ENCODE measurements around the gene ZCCHC14.
"Not testable (repeated sequence)": the region's sequence is repeated elsewhere in the genome, so short reads cannot be mapped to it uniquely, and the experiment has no call there.

ZCCHC14 gene

GRCh38 chr16:87523605-87524004 is 30.8 kb upstream of the ZCCHC14 start:
- not testable (repeated sequence) for DNase-seq

DNA sequence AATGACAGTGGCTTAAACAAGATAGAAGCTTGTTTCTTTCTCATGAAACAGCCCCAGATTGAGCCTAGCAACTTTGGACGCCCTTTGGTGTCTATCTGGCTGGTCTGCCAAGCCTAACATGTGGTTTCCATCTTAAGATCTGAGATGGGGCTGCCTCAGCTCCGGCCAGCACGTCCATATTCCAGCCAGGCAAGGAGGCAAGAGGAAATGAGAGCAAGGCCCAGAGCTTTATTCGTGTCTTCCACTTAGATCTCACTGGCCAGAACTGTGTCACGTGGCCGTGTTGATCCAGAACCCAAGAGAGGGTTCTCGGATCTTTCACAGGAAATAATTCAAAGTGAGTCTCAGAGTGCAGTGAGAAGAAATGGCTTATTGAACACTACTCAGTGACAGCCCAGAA is 28.9 kb upstream of the ZCCHC14 start:
- not testable (repeated sequence) for DNase-seq

DNA sequence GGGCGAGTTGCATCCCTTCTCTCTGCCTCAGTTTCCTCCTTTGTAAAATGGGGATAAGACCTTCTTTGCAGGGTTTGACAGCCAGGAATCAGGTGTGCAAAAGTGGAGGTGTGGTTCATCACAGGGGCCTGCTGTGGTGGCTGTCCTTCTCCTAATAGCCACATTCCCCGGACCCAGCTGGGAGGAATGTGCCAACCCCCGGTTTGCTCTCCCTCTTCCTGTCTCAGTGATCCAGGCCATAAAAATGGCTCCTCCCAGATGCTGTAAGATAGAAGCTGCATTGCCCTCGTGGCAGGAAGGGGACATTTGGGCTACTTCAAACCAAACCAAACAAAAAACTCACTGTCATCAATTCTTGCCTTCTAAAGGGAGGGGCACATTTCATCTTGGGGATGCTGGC is 26.3 kb upstream of the ZCCHC14 start:
- DNase-seq = not testable (repeated sequence)

DNA sequence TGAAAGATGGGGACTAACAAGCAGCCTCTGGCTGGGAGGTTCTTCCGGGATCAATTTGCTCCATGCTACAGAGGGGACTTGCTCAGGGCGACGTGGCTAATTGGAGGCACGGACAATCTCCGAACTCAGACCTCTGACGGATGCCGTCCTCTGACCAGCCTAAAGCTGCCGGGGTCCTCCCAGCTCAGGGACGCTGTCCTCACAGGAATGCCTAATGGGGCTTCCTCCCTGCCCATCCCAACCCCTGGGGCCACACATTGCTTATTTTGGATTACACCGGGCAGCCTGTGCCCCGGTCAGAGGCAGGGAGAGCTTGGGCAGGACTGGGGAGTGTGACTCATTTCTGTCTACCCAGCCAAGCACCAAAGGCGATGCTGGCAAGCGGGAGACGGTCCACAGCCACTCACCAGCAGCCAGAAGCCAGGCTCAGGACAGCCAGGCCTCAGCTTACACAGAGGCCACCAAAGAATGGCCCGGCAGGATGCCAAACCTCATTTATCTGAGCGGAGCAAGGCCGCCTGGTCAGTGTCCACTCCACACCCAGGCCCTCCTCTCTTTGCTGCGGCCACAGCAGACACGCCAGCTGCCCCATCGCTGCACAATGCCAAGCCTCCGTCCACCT is 25.7 kb upstream of the ZCCHC14 start:
- not testable (repeated sequence) for DNase-seq

- DNase-seq = not testable (repeated sequence)
These were observed 25.0 kb upstream of the ZCCHC14 start for GRCh38 chr16:87517610-87518429.

DNA sequence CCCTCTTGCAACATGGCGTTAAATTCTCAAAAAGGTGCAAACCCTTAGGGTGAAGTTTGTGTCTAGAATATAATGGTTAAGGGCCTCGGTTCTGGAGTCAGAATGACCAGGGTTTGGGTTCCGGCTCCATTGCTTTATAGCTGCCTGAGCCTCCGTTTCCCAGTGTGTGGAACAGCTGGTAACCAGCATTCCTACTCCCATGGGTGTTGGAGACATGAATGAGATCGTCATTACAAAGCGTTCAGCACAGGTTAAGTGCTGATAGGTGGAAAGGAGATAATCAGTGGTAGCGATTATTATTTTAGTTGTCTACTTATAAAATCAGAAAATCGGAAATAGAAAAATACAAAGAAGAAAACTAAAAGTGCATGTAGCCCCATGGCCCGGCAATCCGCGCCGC is 23.5 kb upstream of the ZCCHC14 start:
- no peak for DNase-seq

DNA sequence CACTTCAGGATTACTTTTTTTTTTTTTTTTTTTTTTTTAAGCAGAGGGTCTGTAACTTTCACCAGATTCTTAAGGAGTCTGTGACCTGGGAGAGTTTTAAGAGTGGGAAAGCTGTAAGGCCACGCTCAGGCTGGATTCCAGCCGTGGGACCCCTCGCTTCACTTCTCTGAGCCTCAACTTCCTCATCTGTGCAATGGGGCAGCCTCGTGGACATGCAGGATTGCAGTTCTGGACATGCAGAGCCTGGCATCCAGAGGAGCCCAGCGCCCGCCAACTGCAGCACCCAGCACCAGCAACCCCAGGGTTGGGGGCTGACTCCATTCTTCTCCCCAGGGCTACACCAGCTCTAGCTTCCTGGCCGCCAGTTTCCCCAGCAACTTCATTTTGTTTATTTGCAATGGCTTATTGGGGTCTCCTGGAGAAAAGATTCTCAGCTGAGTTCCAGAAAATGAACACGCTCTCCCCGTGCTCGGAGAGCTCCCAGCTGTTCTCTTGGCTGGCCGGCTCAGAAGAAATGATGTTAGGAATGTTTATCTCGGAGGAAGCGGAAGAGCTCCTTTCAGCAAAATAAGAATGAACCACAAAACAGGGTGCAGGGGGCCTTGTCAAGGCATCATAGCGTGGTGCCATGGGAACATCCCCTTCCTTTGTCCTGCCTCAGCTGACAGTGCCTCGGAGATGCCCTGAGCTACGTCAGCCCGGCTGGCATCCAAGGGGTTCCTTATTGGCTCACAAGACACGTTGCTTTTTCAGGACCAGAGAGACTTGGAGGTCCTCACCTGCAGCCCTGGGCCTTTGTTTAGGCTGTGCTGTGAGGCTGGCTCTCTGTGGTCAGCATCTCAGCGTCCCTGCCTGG is 22.9 kb upstream of the ZCCHC14 start:
- DNase-seq = no peak

DNA sequence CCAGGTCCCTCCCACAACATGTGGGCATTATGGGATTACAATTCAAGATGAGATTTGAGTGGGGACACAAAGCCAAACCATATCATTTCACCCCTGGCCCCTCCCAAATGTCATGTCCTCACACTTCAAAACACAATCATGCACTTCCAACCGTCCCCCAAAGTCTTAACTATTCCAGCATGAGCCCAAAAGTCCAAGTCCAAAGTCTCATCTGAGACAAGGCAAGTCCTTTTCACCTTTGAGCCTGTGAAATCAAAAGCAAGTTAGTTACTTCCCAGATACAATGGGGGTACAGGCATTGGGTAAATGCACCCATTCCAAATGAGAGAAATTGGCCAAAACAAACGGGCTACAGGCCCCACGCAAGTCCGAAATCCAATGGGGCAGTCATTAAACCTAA is 17.0 kb upstream of the ZCCHC14 start:
- DNase-seq = not testable (repeated sequence)

DNA sequence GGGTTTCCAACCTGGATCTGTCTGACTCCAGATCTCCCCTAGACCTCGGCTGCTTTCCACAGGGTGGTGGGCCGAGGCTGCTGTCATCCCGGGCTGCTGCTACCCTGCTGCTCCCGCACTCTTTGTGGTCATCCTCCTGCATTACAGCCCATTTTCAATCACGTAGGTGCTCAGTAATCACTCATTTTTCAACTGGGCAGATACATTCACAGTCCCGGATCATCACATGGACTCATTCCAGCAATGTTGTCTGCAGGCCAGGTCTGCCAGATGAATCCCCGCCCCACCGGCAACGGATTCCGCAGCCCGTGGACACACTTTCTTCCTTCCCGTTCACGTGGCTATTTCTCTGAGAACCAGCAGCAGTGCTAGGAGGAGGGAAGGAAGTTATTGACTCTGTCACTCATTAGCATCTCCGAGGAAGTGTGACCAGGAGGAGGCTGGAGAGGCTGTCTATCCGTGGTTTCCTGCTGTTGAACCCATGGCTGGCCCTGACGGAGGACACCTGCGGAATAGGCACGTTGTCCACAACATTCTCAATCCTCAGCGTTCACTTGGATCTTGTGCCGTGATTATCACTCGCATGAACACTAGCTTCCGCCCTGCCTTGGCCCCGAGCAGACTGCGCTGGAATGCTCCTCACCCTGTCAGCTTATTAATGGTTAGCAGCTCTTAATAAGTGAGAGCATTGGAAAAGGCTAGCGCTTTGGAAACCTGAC is 14.7 kb upstream of the ZCCHC14 start:
- no peak for DNase-seq

GRCh38 chr16:87506423-87507350 is 13.9 kb upstream of the ZCCHC14 start:
- DNase-seq = no peak

DNA sequence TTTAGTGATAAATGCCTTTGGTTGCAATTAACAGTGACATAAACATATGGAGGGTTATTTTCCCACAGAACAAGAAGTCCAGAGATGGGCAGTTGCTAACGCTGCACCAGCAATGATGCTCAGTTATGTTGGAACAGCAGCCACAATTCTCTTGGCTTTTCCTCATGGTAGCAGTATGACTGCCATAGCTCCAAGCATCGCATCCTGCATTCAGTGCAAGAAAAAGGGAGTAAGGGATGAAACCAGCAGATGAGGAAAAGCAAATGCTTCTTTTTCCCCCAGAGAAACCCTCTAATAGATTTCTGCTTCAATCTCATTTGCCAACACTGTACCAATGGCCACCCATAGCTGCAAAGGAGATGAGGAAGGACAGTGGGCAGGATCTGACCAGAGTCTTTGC is 13.0 kb upstream of the ZCCHC14 start:
- DNase-seq = no peak

DNA sequence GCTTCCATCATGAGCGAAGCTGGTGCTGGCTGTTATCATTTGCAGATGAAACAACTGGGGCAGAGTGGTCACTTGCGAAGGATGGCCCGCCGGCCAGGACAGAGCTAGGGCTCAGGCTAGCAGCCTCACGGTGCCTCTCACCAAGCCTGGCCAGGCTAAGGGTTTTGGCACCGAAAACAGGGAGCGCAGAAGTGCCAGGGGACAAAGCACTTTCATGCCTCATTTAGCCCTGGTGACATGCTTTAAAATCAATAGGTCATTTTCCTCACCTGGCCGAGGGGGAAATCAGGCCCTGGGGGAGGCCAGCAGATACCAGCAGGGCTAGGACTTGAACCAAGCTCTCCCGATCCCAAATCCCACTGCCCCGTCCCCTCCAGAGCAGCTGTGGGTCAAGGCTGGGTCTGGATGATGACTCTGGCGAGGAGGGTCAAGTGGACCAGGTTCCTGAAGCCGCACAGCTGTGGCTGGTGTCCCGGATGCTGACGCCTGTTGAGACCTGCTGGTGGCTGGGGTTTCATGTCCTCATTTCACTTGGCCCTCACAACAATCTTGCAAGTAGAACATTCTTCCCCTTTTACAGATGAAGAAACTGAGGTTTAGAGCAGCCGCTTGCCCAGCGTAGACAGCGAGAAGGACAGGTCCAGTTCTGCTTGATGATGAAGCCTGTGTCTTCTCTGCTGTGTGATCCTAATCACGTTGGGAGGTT is 10.6 kb upstream of the ZCCHC14 start:
- DNase-seq = not testable (repeated sequence)

GRCh38 chr16:87502308-87502969 is 9.6 kb upstream of the ZCCHC14 start:
- DNase-seq = no peak

DNA sequence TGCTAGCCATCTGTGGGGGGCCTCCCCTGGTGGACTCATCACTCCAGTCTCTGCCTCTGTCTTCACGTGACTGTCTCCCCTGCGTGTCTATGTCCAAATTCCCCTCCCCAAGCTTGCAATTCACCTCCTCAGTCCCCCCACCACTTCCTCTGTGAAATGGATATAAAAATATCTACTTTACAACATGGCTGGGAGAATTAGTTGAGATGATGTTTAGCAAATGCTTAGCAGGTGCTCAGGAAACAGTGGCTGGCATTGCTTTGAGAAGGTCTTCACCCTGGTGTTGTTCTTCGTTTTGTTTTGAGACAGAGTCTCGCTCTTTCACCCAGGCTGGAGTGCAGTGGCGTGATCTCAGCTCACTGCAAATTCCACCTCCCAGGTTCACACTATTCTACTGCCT is 8.3 kb upstream of the ZCCHC14 start:
- no peak for DNase-seq

DNA sequence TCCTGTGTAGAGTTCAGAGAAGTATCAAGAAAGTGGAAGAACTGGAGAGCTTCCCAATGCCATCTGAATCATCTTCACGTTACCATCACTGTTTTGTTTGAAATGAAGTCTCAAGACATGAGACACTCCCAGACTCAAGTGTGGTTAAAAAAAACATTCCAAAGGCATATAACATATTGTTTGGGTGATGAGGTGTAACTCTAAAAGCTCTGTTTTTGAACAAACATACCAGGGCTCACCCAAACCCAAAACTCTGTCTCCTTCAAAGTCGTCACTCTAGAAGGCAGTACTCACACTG is 6.3 kb upstream of the ZCCHC14 start:
- no peak for DNase-seq

GRCh38 chr16:87498324-87499188 is 5.7 kb upstream of the ZCCHC14 start:
- DNase-seq = no peak

DNA sequence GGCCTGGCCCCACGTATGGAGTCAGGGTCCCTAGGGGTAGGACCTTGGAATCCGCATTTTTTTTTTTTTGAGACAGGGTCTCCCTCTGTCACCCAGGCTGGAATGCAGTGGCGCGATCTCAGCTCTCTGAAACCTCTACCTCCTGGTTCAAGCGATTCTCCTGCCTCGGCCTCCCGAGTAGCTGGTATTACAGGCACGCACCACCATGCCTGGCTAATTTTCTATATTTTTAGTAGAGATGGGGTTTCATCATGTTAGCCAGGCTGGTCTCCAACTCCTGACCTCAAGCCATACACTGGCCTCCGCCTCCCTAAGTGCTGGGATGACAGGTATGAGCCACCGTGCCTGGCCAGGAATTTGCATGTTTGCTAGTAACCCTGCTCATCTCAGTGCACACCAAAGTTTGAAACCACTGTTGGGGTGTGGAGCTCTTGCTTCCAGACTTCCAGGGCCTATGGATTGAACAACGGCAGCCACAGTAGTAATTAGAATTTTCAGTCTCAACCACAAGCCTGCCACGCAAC is 5.0 kb upstream of the ZCCHC14 start:
- not testable (repeated sequence) for DNase-seq

DNA sequence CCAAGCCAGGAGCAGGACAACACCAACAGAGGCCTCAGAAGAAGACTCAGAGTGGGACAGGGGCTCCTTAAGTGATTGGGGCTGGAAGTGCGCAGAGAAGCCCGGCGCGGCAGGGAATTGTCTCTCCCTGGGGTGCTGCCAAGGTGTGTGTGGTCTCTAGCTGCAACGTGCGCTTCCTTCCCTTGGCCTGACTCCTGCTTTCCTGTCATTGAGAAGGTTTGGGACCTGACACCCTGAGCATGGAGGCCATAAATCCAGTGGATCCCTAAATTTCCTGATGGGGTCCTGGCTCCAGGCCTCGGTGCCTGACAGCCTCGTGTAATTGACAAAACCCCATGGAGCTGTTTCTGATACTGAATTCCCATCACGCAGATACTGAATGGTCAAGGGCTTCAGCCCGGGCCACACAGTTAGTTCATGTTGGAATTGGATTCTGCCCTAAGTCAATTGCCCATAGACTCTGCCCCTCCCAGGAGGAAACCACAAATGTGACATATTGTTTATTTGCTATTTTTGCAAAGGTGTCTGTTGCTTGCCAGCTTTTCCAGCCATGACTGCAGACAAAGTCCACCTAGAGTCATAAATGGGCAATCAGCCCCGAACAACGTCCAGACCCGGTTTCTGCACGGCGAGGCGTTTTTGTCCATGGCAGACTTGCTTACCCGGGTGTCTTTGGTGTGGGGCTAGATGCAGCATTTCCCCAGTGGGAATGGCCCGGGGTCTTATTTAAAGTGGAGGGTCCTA is 4.4 kb upstream of the ZCCHC14 start:
- DNase-seq = not testable (repeated sequence)

- DNase-seq = no peak
These were observed 3.6 kb upstream of the ZCCHC14 start for GRCh38 chr16:87496447-87496801.
